Retina (tissue), 1 donor: Measurements from ENCODE around the gene MZF1.
A peak's percentile ranks its signal among the peaks of the same experiment; 100 is the strongest.
"Not testable (repeated sequence)": the region's sequence is repeated elsewhere in the genome, so short reads cannot be mapped to it uniquely, and the experiment has no call there.

Experiments
- DNase-seq: peaks from one replicate; pipeline ENCODE4 v3.0.0-alpha.2; 2016

The MZF1 gene

DNA sequence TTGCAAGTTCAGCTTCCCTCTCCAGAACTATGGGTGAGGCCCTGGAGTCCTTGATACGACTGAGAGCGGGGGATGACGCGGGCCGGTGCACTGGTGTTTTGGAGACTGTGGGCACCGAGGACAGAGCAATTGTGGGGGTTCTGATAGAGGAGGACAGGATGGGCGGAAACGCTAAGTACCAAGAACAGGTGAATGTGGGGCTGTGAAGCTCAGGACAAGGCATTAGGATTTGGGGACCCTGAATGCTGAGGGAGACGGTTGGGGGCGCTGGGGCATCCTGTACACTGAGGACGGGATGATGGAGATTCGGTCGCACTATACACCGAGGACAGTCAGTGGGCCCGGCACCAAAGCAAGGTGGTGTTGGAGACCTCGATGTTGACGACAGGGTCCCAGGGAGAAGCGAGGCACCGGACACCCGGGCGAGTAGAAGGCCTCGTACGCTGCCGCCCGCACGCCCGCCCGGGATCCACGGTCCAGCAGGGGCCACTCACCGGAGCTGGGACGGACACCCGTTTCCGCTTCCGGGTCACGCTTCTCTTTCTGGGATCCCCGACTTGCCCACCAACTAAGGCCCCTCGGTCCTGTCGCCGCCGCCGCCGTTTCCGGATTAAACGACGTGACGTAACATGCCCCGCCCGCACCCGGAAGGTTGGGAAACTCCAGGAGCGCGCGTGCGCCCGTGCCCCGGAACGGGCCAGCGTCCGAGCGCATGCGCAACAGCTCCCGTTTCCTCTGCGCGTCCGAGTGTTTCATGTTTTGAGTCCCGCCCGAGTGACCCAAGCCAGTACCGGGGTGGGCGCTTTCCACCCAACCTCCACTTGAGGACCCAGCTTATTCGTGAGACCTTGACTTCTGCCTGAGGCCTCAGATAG is 18.4 kb downstream of the MZF1 start, which contains the start of gene CHMP2A:
CHMP2A (minus strand) TSS at position 612 of the 875 bp plus-strand sequence. CDS start 893 bp downstream, outside the sequence.
- peak; percentile 95 for DNase-seq

DNA sequence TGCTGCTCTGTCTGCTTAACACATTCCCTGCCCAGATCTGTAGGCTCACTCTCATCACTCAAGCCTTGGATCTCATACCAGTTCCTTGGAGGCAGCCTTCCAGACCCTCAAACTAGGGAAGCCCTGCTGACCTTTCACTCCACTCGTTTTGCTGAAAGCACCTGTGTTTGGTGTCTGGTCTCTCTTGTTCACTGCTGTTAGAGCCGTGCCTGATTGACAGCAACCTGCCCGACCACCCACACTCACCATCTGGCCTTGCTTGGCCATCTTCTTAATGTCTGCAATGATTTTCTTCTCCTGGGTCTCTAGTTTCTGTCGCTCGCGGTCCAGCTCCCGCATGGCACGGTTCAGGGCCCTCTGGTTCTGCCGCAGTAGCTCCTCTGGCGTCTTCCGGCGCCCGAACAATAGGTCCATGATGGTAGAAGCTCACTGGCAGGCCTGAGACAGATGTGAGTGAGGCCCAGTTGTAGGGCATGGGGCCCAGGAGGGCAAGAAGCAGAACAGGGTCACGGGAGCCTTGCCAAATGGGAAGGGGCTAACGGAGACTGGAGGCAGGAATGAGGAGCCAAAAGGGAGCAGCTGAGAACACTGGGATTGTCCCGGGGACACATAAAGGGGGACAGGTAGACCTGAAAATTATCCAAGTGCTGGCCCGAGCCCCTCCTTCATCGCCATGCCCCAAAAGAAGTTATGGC is 19.2 kb downstream of the MZF1 start:
- no peak for DNase-seq

DNA sequence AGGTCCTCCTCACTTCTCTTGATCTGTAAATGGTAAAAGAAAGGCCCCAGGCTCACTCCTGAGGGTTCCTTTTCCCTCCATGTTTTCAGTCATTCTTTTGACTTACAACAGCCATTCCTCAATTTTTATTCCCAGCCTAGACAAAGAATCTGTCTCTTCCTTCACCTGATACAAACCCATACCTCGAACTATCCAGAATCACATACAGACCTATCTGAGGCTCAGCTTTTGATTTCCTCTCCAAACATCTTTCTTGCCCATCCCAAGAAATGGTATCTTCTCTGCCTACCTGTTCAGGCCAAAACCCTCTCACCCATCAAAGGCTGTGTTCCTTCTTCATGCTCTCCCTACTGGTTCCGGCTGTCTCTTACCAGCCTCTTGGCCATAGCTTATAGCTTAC is 20.5 kb downstream of the MZF1 start:
- no peak for DNase-seq

DNA sequence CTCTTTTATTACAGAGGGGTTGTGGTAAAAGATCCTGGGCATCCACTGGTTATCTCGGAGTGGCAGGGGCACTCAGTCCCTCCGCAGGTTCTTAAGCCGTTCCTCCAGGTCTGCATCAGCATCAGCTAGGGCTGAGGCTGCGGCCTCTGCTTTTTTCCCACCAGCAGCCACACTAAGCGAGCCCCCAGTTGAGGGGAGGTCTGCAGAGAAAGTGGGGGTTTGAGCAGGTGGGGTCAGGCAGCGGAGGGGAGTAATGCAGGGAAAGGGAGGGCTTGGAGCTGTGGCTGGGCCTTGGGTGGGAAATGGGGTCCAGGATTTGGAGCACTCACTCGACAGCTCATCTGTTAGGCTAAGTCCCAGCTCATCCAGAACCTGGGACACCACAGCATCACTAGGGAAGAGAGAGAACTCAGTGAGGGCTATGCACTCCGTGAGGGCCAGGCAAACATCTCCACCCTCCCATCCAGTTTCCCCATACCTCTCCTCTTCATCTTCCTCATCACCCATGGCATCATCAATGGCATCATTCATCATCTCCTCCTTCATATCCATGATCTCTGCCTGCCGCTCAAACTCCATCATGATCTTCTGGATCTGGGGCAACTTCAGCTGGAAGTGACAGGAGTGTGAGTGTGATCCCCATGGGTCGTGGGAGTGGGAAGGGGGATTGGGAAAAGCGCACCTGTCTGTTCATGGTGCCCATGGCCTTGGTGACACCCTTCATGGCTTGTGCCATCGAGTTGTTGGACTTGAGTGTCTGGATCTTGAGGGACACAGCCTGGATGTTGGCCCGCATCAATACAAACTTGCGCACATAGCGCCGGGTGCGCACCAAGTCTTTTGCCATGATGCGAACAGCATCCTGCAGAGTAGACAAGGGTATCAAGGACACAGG is 21.3 kb downstream of the MZF1 start:
- DNase-seq: no peak

DNA sequence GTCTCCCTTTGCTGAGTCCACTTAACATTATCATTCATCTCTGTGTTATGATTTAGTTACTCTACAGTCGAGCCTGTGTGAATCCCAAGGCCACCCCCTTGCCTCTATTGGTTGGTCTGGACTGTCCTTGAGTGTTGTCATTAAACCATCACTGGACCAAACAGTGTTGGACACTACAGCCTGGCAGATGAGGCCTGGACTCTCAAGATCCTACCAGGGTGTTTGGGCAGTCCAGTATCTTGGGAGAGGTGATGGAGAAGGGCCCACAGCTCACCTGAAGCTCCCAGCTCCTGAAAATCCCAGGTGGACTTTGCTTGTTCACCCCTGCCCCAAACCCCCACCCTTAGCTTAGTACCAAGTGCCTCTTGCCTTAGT is 22.0 kb downstream of the MZF1 start:
- no peak for DNase-seq

DNA sequence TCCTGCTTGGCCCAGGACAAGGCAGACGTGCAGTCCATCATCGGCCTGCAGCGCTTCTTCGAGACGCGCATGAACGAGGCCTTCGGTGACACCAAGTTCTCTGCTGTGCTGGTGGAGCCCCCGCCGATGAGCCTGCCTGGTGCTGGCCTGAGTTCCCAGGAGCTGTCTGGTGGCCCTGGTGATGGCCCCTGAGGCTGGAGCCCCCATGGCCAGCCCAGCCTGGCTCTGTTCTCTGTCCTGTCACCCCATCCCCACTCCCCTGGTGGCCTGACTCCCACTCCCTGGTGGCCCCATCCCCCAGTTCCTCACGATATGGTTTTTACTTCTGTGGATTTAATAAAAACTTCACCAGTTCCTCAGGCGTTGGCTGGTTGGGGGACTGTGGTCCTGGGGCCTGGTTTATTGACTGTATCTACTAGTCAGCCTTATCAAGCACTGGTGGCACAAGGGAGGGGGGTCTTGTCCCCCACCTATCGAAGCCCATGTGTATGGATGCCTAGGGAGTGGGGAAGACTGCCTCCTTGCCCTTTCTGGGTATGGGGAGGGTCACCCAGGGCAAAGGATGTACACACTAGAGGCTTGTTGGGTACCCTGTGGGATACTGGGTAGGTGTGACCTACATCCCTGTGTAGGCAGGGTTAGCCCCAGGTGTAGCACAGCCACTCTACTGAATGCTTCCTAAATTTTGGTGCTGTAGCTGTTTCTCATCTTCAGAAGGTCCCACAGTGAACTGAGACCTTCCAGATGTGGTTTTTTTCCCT is 22.6 kb downstream of the MZF1 start:
- no peak for DNase-seq

DNA sequence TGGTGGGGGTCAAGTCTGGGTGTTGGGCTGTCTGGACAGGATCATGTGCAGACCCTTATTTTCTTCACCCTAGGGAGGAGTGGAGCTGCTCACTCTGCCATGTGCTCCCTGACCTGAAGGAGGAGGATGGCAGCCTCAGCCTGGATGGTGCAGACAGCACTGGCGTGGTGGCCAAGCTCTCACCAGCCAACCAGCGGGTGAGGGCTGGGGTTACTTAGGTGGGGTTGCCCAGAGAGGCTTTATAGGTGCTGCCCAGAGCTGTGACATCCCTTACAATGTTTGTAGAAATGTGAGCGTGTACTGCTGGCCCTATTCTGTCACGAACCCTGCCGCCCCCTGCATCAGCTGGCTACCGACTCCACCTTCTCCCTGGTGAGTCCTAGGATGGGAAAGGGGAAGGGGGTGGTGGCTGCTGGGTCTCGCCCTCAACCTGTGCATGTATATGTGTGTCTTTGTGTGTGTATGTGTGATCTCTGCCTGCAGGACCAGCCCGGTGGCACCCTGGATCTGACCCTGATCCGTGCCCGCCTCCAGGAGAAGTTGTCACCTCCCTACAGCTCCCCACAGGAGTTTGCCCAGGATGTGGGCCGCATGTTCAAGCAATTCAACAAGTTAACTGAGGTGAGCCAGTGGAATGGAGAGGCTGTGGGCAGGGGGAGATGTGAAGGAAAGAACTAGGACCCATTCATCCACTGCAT is 23.3 kb downstream of the MZF1 start:
- DNase-seq: no peak

DNA sequence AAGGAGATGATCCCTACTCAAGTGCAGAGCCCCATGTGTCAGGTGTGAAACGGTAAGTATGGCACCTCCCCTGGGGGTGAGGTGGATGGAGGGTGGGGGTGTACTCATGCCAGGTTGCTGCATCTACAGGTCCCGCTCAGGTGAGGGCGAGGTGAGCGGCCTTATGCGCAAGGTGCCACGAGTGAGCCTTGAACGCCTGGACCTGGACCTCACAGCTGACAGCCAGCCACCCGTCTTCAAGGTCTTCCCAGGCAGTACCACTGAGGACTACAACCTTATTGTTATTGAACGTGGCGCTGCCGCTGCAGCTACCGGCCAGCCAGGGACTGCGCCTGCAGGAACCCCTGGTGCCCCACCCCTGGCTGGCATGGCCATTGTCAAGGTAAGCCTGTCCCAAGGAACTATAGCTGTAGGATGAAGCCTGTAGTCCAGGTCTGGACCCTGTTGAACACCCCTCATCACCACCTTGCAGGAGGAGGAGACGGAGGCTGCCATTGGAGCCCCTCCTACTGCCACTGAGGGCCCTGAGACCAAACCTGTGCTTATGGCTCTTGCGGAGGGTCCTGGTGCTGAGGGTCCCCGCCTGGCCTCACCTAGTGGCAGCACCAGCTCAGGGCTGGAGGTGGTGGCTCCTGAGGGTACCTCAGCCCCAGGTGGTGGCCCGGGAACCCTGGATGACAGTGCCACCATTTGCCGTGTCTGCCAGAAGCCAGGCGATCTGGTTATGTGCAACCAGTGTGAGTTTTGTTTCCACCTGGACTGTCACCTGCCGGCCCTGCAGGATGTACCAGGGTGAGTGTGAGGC is 24.1 kb downstream of the MZF1 start:
- no peak for DNase-seq

DNA sequence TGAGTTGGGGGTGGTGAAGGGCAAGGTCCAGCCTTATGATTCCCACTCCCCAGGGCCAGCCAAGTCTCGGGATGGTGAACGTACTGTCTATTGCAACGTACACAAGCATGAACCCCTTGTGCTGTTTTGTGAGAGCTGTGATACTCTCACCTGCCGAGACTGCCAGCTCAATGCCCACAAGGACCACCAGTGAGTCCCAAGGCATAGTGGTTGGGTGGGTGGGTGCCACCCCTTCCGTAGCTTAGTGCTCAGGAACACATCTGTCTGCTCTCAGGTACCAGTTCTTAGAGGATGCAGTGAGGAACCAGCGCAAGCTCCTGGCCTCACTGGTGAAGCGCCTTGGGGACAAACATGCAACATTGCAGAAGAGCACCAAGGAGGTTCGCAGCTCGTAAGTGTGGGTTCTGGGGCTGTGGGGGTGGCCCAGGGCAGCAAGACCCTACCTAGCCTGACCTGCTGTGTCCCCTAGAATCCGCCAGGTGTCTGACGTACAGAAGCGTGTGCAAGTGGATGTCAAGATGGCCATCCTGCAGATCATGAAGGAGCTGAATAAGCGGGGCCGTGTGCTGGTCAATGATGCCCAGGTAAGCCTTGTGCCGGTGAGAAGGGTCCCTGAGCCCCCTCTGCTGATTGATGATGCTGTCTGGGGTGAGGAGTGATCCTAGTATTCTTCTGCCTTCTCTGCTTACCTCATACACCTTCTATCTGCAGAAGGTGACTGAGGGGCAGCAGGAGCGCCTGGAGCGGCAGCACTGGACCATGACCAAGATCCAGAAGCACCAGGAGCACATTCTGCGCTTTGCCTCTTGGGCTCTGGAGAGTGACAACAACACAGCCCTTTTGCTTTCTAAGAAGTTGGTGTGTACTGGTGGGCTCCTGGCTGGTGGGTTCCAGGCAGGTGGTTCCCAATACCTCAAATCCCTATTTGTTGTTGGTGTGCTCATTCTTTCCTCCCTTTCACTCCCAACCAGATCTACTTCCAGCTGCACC is 25.5 kb downstream of the MZF1 start:
- no peak for DNase-seq

DNA sequence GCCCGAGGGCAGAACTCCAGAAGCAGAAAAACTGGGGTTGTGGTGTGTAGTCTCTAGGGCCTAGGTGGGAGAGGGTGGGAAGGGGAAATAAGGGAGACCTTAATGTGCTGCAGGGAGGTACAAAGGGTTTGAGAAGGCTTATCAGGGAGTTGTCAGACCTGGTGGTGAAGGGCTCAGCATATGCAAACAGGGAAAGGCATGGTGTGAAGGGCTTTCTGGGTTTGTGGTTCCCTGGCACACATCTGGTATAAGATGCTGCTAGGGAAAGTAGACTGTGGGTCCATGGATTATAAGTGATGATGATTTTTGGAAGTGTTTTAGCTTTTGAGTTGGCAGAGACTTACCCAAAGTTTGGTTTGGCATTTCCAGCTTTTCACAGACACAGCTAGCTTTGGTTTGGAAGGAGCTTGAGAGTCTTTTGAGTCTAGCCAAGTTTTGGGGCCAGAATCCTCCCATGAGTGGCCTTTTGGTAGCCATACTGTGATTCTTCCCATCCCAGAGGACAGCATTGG is 27.1 kb downstream of the MZF1 start:
- DNase-seq: no peak

DNA sequence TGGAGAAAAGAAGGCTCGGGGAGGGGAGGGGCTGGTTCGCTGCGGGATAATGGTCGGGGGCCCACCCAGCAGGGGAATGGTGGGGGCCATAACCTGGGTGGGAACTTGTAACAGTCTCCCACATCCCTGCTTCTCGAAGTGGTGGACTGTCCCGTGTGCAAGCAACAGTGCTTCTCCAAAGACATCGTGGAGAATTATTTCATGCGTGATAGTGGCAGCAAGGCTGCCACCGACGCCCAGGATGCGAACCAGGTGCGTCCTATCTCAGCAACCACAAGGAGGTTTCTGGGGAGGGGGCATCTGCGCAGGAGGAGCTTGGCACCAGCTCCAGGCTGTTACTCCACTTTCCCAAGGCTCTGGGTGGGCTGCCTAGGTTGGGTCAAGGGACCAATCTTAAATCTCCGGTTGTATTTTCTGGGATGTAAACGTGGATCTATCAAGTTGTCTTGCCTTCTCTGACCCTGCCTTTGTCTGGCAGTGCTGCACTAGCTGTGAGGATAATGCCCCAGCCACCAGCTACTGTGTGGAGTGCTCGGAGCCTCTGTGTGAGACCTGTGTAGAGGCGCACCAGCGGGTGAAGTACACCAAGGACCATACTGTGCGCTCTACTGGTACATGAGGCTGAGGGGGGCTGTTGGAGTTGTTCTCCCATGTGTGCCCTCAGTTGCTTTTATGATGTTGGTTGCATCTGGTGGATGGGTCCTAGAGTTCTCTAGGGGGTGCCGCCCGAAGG is 27.7 kb downstream of the MZF1 start:
- no peak for DNase-seq

DNA sequence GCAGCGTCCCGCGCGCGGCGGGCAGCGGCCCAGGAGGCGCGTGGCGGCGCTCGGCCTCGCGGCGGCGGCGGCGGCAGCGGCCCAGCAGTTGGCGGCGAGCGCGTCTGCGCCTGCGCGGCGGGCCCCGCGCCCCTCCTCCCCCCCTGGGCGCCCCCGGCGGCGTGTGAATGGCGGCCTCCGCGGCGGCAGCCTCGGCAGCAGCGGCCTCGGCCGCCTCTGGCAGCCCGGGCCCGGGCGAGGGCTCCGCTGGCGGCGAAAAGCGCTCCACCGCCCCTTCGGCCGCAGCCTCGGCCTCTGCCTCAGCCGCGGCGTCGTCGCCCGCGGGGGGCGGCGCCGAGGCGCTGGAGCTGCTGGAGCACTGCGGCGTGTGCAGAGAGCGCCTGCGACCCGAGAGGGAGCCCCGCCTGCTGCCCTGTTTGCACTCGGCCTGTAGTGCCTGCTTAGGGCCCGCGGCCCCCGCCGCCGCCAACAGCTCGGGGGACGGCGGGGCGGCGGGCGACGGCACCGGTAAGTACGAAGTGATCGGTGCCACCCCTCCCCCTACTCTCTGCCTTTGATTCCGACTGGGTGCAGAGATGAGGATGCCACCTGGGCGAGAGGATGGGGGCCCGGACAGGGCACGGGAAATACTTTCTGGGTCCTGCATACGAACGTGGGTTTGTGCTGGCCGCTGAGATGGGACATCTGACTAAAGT is 28.4 kb downstream of the MZF1 start:
- no peak for DNase-seq

DNA sequence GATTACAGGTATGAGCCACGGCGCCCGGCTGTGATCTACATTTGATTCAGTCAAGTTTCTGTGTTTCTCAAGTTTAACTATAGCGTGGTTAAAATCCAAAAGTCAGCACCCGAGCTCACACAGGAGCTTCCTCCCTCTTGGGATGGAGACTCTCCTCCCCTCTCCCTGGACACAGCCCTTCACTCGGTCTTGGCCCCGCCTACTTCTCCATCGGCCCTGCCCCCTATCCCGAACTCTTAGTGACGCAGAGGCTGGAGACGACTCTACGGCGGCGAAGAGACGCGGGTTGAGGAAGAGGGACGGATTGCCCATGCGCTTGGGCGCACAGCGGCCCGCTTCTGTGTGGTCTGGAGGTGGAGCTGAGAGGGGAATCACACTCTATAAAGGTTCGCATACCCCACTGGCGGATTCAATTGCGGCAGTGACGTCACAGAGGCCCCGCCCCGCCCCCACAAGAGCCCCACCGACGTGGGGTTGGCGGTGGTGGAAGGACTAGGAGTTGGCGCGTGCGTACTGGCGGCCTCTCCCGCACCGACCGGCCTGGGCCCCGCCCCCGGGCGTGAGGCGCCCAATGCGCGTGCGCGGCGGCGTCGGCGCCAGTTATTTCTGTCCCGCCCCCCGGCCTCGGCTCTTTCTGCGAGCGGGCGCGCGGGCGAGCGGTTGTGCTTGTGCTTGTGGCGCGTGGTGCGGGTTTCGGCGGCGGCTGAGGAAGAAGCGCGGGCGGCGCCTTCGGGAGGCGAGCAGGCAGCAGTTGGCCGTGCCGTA is 29.1 kb downstream of the MZF1 start, which contains the start of gene TRIM28:
TRIM28 (plus strand) TSS at position 239 of the 765 bp plus-strand sequence. CDS start 694 bp downstream, outside the sequence.
- peak; percentile 99 for DNase-seq

DNA sequence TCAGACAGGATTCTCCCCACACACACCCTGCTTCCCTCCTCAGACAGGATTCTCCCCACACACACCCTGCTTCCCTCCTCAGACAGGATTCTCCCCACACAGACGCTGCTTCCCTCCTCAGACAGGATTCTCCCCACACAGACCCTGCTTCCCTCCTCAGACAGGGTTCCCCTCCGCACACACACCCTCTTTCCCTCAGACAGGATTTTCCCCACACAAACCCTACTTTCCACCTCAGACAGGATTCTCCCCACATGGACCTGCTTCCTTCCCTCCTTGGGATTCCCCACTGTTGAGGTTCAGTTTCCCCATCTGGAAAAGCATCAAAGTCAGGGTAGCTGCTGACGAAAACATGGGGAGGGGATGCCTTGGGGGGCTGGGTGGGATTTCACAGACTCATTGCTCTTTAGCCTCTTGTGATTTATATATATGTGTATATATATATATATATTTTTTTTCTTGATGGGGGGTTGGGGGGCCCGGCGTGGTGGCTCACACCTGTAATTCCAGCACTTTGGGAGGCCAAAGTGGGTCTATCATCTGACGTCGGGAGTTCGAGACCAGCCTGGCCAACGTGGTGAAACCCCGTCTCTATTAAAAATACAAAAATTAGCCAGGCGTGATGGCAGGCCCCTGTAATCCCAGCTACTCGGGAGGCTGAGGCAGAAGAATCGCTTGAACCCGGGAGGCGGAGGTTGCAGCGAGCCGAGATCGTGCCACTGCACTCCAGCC is 30.3 kb downstream of the MZF1 start:
- DNase-seq: not testable (repeated sequence)

DNA sequence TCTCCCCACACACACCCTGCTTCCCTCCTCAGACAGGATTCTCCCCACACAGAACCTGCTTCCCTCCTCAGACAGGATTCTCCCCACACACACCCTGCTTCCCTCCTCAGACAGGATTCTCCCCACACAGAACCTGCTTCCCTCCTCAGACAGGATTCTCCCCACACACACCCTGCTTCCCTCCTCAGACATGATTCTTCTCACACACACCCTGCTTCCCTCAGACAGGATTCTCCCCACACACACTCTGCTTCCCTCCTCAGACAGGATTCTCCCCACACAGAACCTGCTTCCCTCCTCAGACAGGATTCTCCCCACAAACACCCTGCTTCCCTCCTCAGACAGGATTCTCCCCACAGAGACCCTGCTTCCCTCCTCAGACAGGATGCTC is 34.0 kb downstream of the MZF1 start:
- DNase-seq: not testable (repeated sequence)
